SU-DHL-6 (cell line): ENCODE measurements around the gene FBXO36.

ENCODE experiments used
- H2AFZ ChIP-seq: fragments of 200-600 bp; sonication (generic); 2 replicates; pipeline ENCODE4 v1.6.1; 2014; ENCODE audit warnings: low read depth, mild to moderate bottlenecking, moderate library complexity, mixed read lengths, antibody characterized with exemption, low read length; ENCODE audit not compliant: severe bottlenecking
- H3F3A ChIP-seq: fragments of 200-600 bp; shearing (Covaris generic); 2 replicates; pipeline ENCODE4 v1.6.0; 2016; ENCODE audit warnings: antibody characterized with exemption, mild to moderate bottlenecking; ENCODE audit not compliant: insufficient read depth
- H3K27ac ChIP-seq: fragments of 200-600 bp; sonication (generic); 2 replicates; pipeline ENCODE4 v1.5.1; 2016; ENCODE audit warnings: low read depth, mild to moderate bottlenecking, low read length, moderate library complexity, mixed read lengths
- H3K27me3 ChIP-seq: fragments of 200-600 bp; sonication (generic), shearing (Covaris generic); 2 replicates; pipeline ENCODE4 v1.6.0; 2014; ENCODE audit warnings: mild to moderate bottlenecking, low read length
- H3K36me3 ChIP-seq: fragments of 200-600 bp; sonication (generic); 2 replicates; pipeline ENCODE4 v1.6.1; 2014; ENCODE audit warnings: mild to moderate bottlenecking, low read length, mixed read lengths
- H3K4me2 ChIP-seq: fragments of 300-600, 200-600 bp; shearing (Covaris generic), sonication (generic); 2 replicates; pipeline ENCODE4 v1.6.0; 2014; ENCODE audit warnings: low read length, low read depth, mild to moderate bottlenecking; ENCODE audit not compliant: poor library complexity, severe bottlenecking
- H3K4me3 ChIP-seq: fragments of 200-600 bp; sonication (generic); 2 replicates; pipeline ENCODE4 v1.5.1; 2014; ENCODE audit warnings: antibody characterized with exemption, low read length, mild to moderate bottlenecking, mixed read lengths; ENCODE audit not compliant: insufficient read depth, poor library complexity, severe bottlenecking
- H3K79me2 ChIP-seq: fragments of 200-600 bp; sonication (generic); 2 replicates; pipeline ENCODE4 v1.6.1; 2014; ENCODE audit warnings: mild to moderate bottlenecking, low read length, moderate library complexity; ENCODE audit not compliant: insufficient read depth
- H3K9ac ChIP-seq: fragments of 200-600 bp; sonication (generic); 2 replicates; pipeline ENCODE4 v1.7.0; 2014; ENCODE audit warnings: mild to moderate bottlenecking, low read length
- H3K9me2 ChIP-seq: fragments of 200-600 bp; sonication (generic); replicated peaks from 2 replicates; pipeline ENCODE4 v1.6.1; 2014; ENCODE audit warnings: low read length; ENCODE audit not compliant: insufficient read depth
- H3K9me3 ChIP-seq: fragments of 200-600 bp; sonication (generic); 2 replicates; pipeline ENCODE4 v1.6.1; 2014; ENCODE audit warnings: low read length, mixed read lengths; ENCODE audit not compliant: insufficient read depth
- H4K20me1 ChIP-seq: fragments of 200-600 bp; sonication (generic); 2 replicates; pipeline ENCODE4 v1.6.1; 2014; ENCODE audit warnings: low read depth, mild to moderate bottlenecking, antibody characterized with exemption, low read length, moderate library complexity, mixed read lengths
- CTCF ChIP-seq: fragments of 200-600 bp; sonication (generic); IDR thresholded peaks from one replicate; pipeline ENCODE4 v1.5.1; 2017; ENCODE audit warnings: antibody characterized with exemption, mild to moderate bottlenecking, low read length, moderate library complexity; ENCODE audit not compliant: insufficient read depth, poor library complexity, severe bottlenecking
- EZH2phosphoT487 ChIP-seq: fragments of 200-600 bp; sonication (generic), shearing (Covaris generic); conservative IDR thresholded peaks from 2 replicates; pipeline ENCODE4 v1.6.1; 2018; ENCODE audit warnings: mild to moderate bottlenecking, antibody characterized with exemption, low read length, moderate library complexity, mixed read lengths

Gene FBXO36

GRCh38 chr2:229888031-229888430 is 34.3 kb upstream of the FBXO36 start:
- no peak overlapping the region for H3K27ac ChIP-seq
- H3K27me3 ChIP-seq, result no peaks in the 10 kb centered on the region
- H3K4me3 ChIP-seq, result no peak overlapping the region
- H3F3A ChIP-seq, result no peaks in the 10 kb centered on the region
- peaks cover 95% of the 10 kb centered on the region for H3K79me2 ChIP-seq
- H3K9me2 ChIP-seq, result no peaks in the 10 kb centered on the region
- no peak overlapping the region for H3K9ac ChIP-seq
- no peak overlapping the region for H3K4me2 ChIP-seq
- H4K20me1 ChIP-seq, result peaks cover 10% of the 10 kb centered on the region
- H2AFZ ChIP-seq, result no peak overlapping the region
- TF ChIP-seq EZH2phosphoT487 (no peak), CTCF (no peak)
- H3K36me3 ChIP-seq, result no peaks in the 10 kb centered on the region
- no peaks in the 10 kb centered on the region for H3K9me3 ChIP-seq

GRCh38 chr2:229889023-229889422 is 33.3 kb upstream of the FBXO36 start:
- Histone ChIP-seq H3K27me3 (no peaks in the 10 kb centered on the region), H3K4me3 (no peak overlapping the region), H3K79me2 (peaks cover 95% of the 10 kb centered on the region), H3K9me3 (no peaks in the 10 kb centered on the region), H2AFZ (no peak overlapping the region), H3F3A (no peaks in the 10 kb centered on the region), H3K9me2 (no peaks in the 10 kb centered on the region), H3K9ac (no peak overlapping the region), H4K20me1 (peaks cover 15% of the 10 kb centered on the region; the same call in 1 of the 2 replicates), H3K27ac (no peak overlapping the region), H3K36me3 (no peaks in the 10 kb centered on the region), H3K4me2 (no peak overlapping the region)
- no peak for TF ChIP-seq CTCF
- no peak for TF ChIP-seq EZH2phosphoT487

- no peak overlapping the region for H3K4me2 ChIP-seq
- no peak overlapping the region for H2AFZ ChIP-seq
- no peaks in the 10 kb centered on the region for H3F3A ChIP-seq
- no peaks in the 10 kb centered on the region for H3K27me3 ChIP-seq
- TF ChIP-seq EZH2phosphoT487 (no peak), CTCF (no peak)
- H3K79me2 ChIP-seq, result peaks cover 97% of the 10 kb centered on the region
- no peak overlapping the region for H3K27ac ChIP-seq
- H3K9me3 ChIP-seq, result no peaks in the 10 kb centered on the region
- H4K20me1 ChIP-seq, result peaks cover 25% of the 10 kb centered on the region
- peaks cover 4% of the 10 kb centered on the region; the same call in 1 of the 2 replicates for H3K36me3 ChIP-seq
- H3K4me3 ChIP-seq, result no peak overlapping the region
- H3K9ac ChIP-seq, result no peak overlapping the region
- no peaks in the 10 kb centered on the region for H3K9me2 ChIP-seq
Observed at GRCh38 chr2:229896857-229897256, 25.4 kb upstream of the FBXO36 start.
